ENCODE data around the gene CADPS2.

Gene CADPS2

DNA sequence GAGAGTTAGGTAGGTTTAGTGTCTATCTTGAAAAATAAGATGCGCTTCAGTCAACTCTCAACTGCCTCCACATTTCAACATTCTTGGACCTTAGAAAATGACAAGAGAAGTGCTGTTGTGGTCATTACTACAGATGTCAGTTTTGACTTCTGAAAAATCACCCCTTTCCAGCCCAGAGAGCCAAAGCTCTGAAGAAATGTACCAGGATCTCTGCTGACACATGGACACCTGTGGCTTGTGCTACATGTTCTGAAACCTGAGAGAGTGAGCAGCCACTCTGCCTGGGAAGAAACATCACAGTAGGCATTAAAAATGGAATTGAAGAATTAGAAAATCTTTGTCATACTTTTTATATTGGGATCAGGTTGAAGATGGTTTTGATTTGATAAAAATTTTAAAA is 545.8 kb downstream of the CADPS2 start:
- DNase-seq: no peak

DNA sequence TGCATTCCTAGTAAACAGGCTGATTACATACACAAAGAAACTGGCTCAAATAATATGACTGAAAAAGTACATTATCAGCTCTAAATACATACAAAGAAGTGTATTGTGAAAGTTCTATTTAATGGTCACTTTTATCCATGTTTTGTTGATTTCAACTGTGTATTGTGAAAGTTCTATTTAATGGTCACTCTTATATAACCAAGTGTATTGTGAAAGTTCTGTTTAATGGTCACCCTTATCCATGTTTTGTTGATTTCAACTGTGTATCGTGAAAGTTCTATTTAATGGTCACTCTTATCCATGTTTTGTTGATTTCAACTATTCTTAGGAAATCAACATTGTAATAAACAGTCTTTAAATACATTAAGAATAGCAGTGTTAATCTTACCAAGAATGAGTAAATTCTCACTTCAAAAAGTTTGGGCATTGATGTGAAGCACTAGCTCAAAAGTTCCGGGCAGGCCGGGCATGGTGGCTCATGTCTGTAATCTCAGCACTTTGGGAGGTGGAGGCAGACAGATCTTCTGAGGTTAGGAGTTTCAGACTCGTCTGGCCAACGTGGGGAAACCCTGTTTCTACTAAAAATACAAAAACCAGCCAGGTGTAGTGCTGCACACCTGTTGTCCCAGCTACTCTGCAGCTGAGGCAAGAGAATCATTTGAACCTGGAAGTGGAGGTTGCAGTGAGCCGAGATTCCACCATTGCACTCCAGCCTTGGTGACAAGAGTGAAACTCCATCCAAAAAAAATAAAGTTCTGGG is 546.9 kb downstream of the CADPS2 start:
- DNase-seq: no peak

DNA sequence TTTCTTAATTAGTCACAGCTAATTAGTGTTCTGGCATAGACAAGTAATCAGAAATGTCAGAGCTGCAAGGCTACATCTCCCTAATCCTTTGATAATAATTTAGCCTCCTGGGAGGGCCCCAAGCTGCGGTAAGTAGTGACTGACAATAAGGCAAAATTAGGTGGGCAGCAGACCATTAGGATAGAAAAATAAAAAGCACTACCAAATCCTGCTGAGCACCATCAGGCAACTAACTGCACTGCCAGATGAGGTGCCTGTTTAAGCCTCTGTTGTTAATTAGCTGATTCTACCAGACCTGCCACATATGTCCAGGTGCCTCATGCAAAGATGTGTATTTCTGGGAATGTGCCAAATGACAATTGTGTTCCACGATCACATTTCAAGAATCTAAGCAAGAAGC is 549.2 kb downstream of the CADPS2 start:
- DNase-seq: no peak

DNA sequence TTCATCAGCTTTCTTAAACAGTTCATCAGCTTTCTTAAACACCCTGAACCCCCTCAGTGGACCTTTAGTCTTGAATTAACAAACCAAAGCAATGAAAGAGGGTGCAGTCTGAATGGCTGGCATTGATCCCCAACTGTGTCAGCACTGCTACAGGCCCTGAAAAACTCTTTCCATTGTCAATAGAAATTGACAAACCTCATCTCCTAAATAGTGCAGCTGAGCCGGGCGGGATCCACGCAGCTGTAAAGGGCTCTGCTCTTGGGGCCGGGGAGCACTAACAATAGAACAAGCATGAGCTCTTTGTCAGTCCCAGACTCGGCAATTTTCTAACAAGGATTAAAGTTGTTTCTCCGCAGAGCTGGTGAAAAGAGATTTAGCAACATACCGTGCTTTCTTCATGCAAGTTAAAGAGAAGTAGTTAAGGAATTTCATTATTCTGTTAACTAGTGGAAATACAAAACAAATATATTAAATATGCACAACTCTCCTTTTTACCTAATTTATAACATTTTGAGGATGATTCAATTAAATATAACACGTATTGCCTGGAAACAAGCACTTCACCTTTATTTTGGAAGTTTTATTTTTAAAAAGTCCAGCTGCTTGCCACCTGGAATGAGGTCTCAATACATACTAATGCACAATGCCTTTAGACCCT is 557.0 kb downstream of the CADPS2 start:
- DNase-seq: no peak

DNA sequence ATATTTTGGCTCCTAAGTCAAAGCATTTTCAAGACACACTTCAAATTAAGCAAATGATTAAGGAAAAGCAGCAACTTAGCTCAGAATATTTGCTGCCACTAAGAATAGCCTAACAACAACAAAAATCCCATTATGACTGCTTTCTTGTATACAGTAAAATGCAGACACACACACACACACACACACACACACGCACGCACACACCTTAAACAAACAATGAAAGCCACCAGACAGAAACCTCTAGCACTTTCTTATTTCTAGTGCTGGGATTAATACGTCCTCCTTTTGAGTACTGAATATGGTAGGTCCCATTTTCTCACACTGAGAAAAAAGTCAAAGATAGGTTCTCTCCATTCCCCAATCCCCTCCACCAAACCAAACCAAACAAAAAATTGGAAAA is 558.3 kb downstream of the CADPS2 start:
- no peak for DNase-seq

DNA sequence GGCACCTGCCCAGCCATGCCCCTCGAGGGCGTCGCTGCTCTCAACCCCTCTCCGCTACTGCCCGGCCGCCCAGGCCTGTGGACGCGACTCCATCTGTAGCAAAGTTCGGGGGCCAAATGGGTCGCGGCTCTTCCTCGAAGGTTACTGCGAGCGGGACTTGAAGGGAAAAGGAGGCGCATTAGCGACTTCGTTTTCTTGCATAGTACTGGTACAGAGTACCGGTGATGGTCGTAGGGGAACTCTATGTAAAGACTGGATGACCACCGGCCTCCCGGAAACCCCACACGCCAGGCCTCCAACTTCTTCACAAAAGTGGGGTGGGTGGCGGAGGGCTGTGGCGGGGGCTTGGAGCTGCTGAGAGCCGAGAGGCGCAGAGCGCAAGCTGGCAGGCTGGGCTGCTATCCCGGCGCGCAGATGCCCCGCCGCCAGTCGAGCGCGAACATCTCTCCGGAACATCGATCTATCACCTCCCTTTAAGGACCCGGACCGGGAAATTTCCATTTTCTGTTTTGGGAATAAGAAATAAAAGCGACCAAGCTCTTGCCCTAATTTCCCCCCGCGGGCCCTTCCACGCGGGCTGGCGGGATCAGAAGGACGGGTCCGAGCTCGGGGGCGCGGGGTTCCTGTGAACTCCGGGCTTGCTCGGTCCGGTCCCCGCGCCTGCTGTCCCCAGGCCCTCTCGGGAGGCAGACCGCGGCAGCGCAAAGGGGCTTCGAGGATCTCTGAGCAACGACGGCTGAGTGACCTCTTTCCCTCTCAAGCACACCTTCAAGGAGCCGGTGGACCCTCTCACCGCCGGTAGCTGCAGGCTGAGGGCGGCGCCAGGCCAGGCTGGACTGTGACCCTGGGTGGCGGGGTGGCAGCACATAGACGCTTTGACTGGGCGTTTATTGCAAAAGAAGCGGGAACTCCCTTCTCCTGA is 569.5 kb downstream of the CADPS2 start:
- DNase-seq: no peak

DNA sequence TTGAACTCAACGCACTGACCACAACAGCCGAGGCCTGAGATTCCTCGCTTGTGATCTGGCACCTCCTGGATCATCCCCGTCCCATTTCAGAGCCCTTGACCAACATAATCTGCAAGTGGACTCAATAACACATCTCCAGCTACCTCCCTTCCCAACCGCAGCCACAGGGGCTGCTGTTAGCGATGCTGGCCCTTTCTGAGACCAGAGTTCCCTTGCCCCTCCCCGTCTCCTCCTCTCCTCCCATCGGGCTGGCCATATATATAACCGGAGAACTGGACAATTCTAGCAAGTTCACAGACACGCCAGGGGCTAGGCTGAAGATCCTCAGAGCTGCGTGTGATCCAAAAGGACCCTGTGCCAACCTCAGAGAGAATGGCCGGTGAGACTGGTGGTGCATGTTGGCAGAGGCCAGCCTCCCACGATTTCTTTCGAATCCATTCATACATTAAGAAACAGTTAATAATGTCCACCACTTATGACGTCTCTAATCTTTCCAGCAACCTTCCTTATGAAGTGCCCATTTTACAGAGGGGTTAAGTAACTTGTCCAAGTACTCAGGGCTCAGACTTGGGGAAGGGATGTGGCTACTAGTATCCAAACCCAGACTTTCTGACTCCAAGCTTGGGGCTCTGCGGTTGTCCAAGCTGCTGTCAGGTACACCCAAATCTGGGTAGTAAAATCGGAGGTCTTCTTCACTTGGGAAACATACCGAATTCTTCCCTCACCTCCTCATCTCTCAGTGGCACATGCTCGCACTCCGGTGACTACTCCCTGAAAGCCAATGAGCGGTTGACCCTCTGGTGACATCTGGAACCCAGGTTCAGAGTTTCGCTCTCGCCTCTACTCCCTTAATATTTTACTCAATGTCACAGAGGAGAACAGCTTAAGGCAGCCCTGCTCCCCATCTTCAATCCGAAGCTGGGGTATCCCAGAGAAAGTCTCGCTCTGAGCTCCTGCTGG is 570.5 kb downstream of the CADPS2 start:
- DNase-seq: no peak

DNA sequence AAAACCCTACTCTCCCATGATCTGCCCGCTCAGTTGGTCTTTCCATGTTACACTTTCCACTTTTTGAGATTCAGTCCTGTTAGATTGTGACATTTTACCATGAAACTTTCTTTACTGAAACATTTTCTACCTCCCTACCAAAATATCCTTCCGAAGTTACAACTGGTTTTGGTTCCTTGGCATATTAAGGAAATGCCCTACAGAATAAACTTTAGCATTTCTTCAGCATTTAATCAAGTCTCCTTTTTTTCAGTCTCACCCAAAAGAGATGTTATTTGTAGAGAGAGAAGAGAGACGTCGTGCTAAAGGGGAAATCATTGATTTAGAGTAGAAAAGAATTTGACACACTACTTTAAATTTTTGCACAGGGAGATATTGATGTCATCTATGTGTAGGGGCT is 572.0 kb downstream of the CADPS2 start:
- no peak for DNase-seq

DNA sequence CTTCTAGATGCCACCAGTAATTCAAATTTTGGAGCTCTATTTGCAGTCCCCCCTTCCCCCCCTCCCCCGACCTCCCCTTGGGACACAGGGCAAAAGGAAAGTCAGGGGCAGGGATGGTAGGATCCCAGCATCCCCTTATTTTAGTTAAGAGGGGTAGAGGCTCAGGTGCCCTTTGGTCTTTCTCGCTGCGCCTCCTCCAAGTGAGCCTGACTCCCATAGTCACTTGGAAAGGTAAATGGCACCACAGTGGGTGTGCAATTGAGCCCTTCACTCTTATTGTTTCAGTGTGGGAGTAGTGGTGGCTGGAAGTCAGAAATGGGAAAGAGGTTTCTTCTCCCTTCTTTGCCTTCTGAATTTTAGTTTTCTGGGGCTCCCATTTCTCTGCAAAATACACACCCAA is 573.5 kb downstream of the CADPS2 start:
- DNase-seq: no peak

DNA sequence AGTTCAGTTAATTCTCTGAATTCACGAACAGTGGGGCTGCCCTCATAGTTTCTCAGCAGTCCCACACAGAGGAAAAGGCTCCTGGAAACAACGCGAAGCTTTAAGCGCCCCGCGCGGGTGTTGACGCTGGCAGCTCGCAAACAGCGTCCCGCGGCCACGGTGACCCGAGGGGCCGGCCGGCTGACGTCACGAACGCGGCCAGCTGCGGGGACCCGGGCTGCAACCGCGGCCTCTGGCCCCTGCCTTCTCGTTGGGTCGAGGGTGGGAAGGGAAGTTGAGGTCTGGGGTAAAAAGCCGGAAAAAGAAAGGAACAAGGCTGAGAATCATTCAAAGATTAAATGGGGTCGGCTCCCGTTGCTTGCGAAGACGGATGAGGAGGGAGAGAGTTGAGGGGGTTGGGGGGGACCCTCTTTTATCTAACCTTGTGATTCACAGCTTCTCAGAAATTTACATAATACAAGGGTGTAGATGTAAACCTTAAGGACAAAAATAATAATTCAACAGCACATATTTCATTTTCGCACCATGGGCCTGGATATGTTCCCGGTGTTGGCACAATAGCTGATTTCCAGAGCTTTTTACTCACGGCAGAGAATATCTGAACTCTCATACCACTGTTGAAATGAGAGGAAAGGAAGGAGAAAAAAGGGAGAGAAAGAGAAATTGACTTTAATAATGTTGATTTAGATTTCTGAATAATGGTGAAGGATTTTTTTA is 574.4 kb downstream of the CADPS2 start:
- DNase-seq: no peak

DNA sequence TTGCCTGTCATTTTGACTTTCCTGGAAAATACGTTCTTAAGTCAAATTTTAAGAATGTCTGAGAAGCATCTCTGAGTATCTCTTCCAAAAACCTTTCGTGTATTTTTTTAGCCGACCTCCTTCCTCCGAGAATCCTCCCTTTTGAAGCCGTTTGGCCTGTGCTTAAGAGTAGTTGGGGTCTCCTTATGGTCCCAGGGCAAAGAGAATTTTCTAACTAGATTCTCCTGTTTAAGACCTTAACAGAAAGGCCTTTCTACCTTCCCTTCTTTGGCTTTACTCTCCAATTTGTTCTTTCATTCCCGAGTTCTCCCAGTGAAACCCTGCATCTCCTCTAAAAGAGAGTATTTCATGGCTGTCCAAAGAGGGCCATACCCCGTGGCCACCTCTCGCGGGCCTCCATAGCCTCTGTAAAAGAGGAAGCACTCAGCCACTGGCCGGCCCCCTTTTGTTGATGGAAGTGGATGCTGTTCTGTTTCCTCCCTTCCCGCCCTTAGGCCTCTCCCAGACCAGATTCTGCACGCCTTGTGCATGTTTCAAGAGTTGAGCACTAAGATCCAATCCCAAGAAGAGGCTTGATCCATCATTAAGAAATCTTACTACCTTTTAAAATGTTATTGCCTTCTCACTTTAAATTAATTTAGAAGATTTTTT is 575.1 kb downstream of the CADPS2 start:
- no peak for DNase-seq

DNA sequence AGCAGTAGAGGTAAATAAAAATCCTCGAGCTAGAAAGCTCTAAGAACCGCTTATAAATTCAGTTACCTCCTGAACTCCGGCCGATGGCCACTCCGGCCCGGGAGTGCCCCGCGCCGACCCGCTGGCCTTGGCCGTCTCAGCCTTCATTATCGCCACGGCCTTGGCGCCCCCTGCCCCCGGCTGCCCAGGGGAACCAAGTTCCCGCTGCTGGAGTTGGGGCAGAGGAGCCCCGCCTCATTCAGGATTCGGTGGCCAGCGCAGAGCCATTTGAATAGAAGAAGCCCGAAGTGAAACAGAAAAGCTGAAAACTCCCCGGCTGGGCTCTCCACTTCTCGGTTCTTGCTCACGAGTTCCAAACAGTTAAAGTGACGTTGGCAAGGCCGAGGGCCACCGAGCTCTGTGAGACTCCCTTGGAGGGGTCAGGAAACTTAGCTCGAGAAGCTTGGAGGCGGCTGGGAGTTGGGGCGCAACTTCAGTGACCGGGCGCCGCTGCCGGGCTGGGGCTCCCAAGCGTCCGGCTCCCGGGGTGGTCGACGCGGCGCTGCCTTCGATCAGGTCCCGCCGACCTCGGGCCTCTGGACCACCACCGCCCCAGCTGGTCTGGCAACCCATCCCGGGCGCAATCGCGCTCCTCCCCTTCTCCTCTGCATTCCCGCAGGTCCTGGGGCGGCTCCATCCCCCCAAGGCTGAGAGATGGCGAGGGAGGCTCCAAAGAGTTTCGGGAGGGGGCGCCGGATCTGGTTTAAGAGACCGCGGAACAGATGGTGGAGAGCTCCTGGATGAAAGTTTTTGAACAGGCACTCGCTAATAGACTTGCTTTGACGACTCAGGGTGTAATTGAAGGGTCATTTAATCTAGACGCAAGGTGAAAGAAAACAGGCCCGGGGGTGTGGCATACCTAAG is 575.9 kb downstream of the CADPS2 start:
- DNase-seq: no peak

DNA sequence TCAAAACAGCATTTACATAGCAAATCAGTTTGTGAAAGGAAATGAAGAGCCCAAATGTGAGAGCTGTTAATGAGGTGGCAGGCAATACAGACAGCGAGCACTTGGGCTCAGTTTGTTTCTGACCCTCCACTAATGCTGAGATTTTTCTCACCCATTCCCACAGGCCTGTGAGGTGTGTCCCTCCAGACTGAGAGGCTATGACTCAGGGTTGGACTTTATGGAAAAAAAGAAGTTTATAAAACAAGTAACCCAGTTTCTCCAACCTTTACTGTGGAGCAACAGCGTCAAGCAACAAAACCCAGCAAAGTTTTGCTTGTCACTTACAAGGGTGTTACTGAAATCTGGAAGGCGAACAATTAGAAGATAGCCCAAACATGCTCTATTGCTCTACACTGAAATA is 576.8 kb downstream of the CADPS2 start:
- no peak for DNase-seq

DNA sequence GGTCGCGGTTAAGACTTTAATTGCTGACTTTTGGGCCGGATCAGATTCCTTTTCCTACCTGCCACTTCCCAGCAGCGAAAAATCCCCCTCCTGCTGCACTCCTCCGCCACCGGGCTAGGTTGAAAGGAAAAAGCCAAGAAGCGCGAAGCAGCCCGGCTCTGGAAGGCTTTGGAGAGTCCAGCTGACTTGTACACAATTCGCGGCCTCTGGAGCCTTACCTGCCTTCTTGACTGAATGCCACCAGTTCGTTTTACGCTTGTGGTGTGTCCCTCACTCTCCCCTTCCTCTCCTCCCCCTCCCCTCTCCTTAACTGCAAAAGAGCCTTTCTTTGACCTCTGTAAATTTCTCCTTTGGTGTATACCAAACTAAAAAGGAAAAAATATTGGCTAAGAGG is 579.0 kb downstream of the CADPS2 start:
- no peak for DNase-seq

DNA sequence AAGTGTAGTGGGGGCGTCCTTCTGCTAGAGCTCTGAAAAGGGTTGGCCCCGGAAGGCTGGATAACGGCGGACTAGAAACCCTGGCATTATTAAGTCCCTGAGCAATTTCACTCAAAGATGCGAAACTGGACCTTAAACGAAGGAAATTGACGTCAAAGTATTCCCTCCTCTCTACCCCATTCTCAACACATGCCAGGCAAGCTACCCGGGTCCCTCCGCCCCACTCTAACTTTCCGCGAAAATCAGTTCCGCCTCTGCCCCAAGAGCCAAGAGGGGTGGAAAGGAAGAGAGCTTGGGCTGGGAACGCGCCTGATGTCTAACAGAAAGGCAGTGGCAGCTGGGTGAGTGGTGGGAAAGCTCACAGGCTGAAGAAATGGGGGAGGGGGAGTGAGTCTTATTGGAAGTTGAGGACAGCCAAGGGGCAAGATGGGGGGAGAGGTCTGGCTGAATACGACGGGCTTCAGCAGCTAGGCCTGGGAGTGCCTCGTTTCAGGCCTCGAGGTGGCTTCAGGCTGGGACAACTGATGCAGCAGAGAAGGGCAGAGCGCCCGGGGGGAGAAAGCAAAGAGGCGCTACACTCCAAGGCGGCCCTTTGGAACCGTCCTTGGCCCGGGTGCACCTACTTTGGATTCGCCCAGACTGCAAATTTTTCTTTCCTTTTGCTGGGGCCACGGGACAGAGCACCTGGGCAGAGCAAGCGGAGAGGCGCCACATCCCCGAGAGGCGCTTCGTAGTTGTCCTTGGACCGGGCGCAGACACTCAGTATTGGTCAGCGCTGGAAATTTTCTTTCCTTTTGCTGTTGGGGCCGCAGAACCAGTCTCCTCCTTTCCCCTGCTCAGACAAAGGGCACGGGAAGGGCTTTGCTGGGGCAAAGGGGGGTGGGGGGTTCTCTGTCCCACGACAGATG is 579.7 kb downstream of the CADPS2 start:
- DNase-seq: no peak

DNA sequence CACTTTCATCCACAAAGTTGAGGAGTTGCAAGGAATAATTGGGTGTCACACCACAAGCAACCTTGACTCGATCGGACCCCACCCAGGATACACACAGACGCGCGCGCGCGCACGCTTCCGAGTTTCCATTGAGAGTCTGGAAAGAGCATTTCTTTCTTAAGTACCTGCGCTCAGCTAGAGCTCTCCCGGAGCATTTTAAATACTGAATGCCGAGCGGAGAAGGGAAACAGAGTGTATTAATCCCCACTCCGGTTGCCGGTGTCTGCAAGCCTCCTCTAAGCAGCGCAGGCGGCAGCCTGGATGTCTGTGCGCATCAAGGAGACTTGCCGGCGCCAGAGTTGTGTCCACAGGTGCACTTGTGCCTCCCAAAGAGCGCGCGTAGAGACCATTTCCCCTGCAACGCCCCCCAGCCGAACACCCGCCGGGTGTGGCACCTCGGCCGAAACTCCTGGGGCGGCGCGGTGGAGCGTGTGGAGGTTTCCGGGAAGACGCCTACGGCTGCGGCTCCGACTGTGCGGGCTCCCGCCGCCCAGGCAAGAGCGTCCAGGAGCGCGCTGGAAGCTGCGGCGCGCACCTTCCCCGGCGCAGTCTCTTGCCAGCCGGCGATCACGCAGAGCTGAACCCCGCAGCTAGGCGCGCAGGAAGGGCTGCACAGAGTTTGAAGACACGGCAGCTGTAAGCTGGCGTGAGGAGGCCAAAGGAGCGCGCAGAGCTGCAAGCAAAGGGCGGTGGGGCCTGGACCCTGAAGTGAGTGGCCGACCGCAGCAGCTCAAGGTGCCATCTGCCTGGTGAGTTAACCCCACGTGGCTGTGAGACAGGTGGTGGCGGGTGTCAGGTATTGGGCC is 580.6 kb downstream of the CADPS2 start:
- DNase-seq: no peak

DNA sequence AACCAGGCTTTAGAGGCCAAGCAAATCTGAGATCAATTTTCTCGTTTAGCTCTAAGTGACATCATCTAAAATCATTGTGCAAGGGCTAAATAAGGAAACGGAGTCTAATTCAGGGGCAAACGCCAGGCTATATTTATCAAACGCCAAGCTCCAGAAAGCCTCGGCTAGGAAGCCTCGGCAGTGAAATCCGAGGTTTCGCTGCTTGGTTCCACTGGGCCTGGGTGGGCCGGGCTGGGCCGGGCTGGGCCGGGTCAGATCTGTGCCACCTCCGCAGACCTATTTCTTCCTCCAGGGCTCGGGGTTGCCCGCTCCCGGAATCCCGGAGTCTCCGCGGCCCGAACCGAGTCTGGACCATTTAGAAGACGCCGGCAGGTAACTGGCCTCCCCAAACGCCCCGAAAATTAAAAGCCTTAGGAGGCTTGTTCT is 581.3 kb downstream of the CADPS2 start:
- DNase-seq: no peak

Measured in activated T-cell treated with anti-CD3 and anti-CD28 coated beads for 4 hours (primary cell).